ENCODE measurements around the gene SKI. TPM values are rescaled to one million over a fixed set of nuclear protein-coding genes. Genes with fewer than 3 reads are reported as not detected.

SKI gene
- polyA plus RNA-seq: 46.1 TPM
- long read RNA-seq, donor 1, full-length matches to known transcripts: 3 of 3 reads
- long read RNA-seq, donor 1, partial matches to known transcripts: 0 of 3 reads
- long read RNA-seq, donor 1, other reads (novel, unspliced or antisense): 0 of 3 reads
- long read RNA-seq, donor 2, full-length matches to known transcripts: 5 of 26 reads
- long read RNA-seq, donor 2, partial matches to known transcripts: 21 of 26 reads
- long read RNA-seq, donor 2, other reads (novel, unspliced or antisense): 0 of 26 reads
- long read RNA-seq, donor 3: 0 reads
- long read RNA-seq, donor 4: 0 reads
- long read RNA-seq, donor 5, full-length matches to known transcripts: 2 of 2 reads
- long read RNA-seq, donor 5, partial matches to known transcripts: 0 of 2 reads
- long read RNA-seq, donor 5, other reads (novel, unspliced or antisense): 0 of 2 reads
- long read RNA-seq, donor 6, full-length matches to known transcripts: 5 of 12 reads
- long read RNA-seq, donor 6, partial matches to known transcripts: 7 of 12 reads
- long read RNA-seq, donor 6, other reads (novel, unspliced or antisense): 0 of 12 reads
- long read RNA-seq, donor 7, full-length matches to known transcripts: 1 of 1 reads
- long read RNA-seq, donor 7, partial matches to known transcripts: 0 of 1 reads
- long read RNA-seq, donor 7, other reads (novel, unspliced or antisense): 0 of 1 reads
- long read RNA-seq, donor 8, full-length matches to known transcripts: 4 of 12 reads
- long read RNA-seq, donor 8, partial matches to known transcripts: 8 of 12 reads
- long read RNA-seq, donor 8, other reads (novel, unspliced or antisense): 0 of 12 reads
- long read RNA-seq, donor 9, full-length matches to known transcripts: 2 of 2 reads
- long read RNA-seq, donor 9, partial matches to known transcripts: 0 of 2 reads
- long read RNA-seq, donor 9, other reads (novel, unspliced or antisense): 0 of 2 reads
- long read RNA-seq, donor 10, full-length matches to known transcripts: 2 of 13 reads
- long read RNA-seq, donor 10, partial matches to known transcripts: 11 of 13 reads
- long read RNA-seq, donor 10, other reads (novel, unspliced or antisense): 0 of 13 reads
- long read RNA-seq, donor 11: 0 reads

- Histone ChIP-seq H3K4me1 (ENCODE audit: control insufficient read depth, insufficient read depth, low read length) (peaks cover 18% of the 10 kb centered on the region), H3K4me3 (ENCODE audit: low read length) (peak within 1 kb of the TSS; percentile 78), H3K36me3 (ENCODE audit: control insufficient read depth, insufficient read depth, low read length) (no peaks in the 10 kb centered on the region), H3K27me3 (ENCODE audit: control insufficient read depth, insufficient read depth, low read length) (no peaks in the 10 kb centered on the region), H3K9me3 (ENCODE audit: control insufficient read depth, low read depth, low read length) (no peaks in the 10 kb centered on the region), H3K27ac (ENCODE audit: low read length) (peak within 1 kb of the TSS; percentile 96)
- no CpG with 5 or more reads among the region's 100 CpGs for WGBS (ENCODE audit: insufficient coverage, low lambda C conversion rate)
- no peak for DNase-seq
Observed at GRCh38 chr1:2228157-2228594, at the start of gene SKI. SKI (plus strand) TSS chr1:2228319; CDS start chr1:2228767, 448 bp downstream.

GRCh38 chr1:2178875-2179274 is 49.2 kb upstream of the SKI start:
- Histone ChIP-seq H3K4me1 (ENCODE audit: control insufficient read depth, insufficient read depth, low read length) (peaks cover 2% of the 10 kb centered on the region), H3K4me3 (ENCODE audit: low read length) (no peak overlapping the region), H3K9me3 (ENCODE audit: control insufficient read depth, low read depth, low read length) (no peaks in the 10 kb centered on the region), H3K36me3 (ENCODE audit: control insufficient read depth, insufficient read depth, low read length) (peaks cover 81% of the 10 kb centered on the region), H3K27me3 (ENCODE audit: control insufficient read depth, insufficient read depth, low read length) (no peaks in the 10 kb centered on the region), H3K27ac (ENCODE audit: low read length) (no peak overlapping the region)
- WGBS (ENCODE audit: insufficient coverage, low lambda C conversion rate): no CpG with 5 or more reads among the region's 16 CpGs
- DNase-seq: no peak

GRCh38 chr1:2179283-2180013 is 48.7 kb upstream of the SKI start:
- H3K4me3 ChIP-seq (ENCODE audit: low read length): no peak overlapping the region
- no peaks in the 10 kb centered on the region for H3K9me3 ChIP-seq (ENCODE audit: control insufficient read depth, low read depth, low read length)
- DNase-seq: no peak
- H3K36me3 ChIP-seq (ENCODE audit: control insufficient read depth, insufficient read depth, low read length): peaks cover 81% of the 10 kb centered on the region
- H3K4me1 ChIP-seq (ENCODE audit: control insufficient read depth, insufficient read depth, low read length): peaks cover under 1% of the 10 kb centered on the region
- no peak overlapping the region for H3K27ac ChIP-seq (ENCODE audit: low read length)
- 100% methylated on average over 2 of the region's 28 CpGs for WGBS (ENCODE audit: insufficient coverage, low lambda C conversion rate)
- no peaks in the 10 kb centered on the region for H3K27me3 ChIP-seq (ENCODE audit: control insufficient read depth, insufficient read depth, low read length)

GRCh38 chr1:2180297-2181245 is 47.5 kb upstream of the SKI start:
- 85% methylated on average over 4 of the region's 58 CpGs for WGBS (ENCODE audit: insufficient coverage, low lambda C conversion rate)
- DNase-seq: no peak
- peaks cover 84% of the 10 kb centered on the region for H3K36me3 ChIP-seq (ENCODE audit: control insufficient read depth, insufficient read depth, low read length)

GRCh38 chr1:2181271-2181670 is 46.8 kb upstream of the SKI start:
- WGBS (ENCODE audit: insufficient coverage, low lambda C conversion rate): no CpG with 5 or more reads among the region's 14 CpGs
- peaks cover 82% of the 10 kb centered on the region for H3K36me3 ChIP-seq (ENCODE audit: control insufficient read depth, insufficient read depth, low read length)

More at GRCh38 chr1:2180297-2181245, 47.5 kb upstream of the SKI start:
- Histone ChIP-seq H3K27ac (ENCODE audit: low read length) (no peak overlapping the region), H3K4me3 (ENCODE audit: low read length) (no peak overlapping the region), H3K9me3 (ENCODE audit: control insufficient read depth, low read depth, low read length) (no peaks in the 10 kb centered on the region), H3K4me1 (ENCODE audit: control insufficient read depth, insufficient read depth, low read length) (no peaks in the 10 kb centered on the region), H3K27me3 (ENCODE audit: control insufficient read depth, insufficient read depth, low read length) (no peaks in the 10 kb centered on the region)

GRCh38 chr1:2181752-2182151 is 46.4 kb upstream of the SKI start:
- no CpG with 5 or more reads among the region's 11 CpGs for WGBS (ENCODE audit: insufficient coverage, low lambda C conversion rate)
- Histone ChIP-seq H3K4me3 (ENCODE audit: low read length) (no peak overlapping the region), H3K27me3 (ENCODE audit: control insufficient read depth, insufficient read depth, low read length) (no peaks in the 10 kb centered on the region), H3K9me3 (ENCODE audit: control insufficient read depth, low read depth, low read length) (no peaks in the 10 kb centered on the region), H3K27ac (ENCODE audit: low read length) (no peak overlapping the region), H3K4me1 (ENCODE audit: control insufficient read depth, insufficient read depth, low read length) (no peaks in the 10 kb centered on the region), H3K36me3 (ENCODE audit: control insufficient read depth, insufficient read depth, low read length) (peaks cover 82% of the 10 kb centered on the region)
- DNase-seq: no peak

More at GRCh38 chr1:2181271-2181670, 46.8 kb upstream of the SKI start:
- H3K9me3 ChIP-seq (ENCODE audit: control insufficient read depth, low read depth, low read length): no peaks in the 10 kb centered on the region
- no peak overlapping the region for H3K27ac ChIP-seq (ENCODE audit: low read length)
- no peaks in the 10 kb centered on the region for H3K4me1 ChIP-seq (ENCODE audit: control insufficient read depth, insufficient read depth, low read length)
- no peaks in the 10 kb centered on the region for H3K27me3 ChIP-seq (ENCODE audit: control insufficient read depth, insufficient read depth, low read length)
- no peak overlapping the region for H3K4me3 ChIP-seq (ENCODE audit: low read length)
- no peak for DNase-seq

GRCh38 chr1:2182376-2182775 is 45.7 kb upstream of the SKI start:
- no CpG with 5 or more reads among the region's 13 CpGs for WGBS (ENCODE audit: insufficient coverage, low lambda C conversion rate)
- Histone ChIP-seq H3K36me3 (ENCODE audit: control insufficient read depth, insufficient read depth, low read length) (peaks cover 77% of the 10 kb centered on the region), H3K27ac (ENCODE audit: low read length) (no peak overlapping the region), H3K4me1 (ENCODE audit: control insufficient read depth, insufficient read depth, low read length) (peaks cover under 1% of the 10 kb centered on the region), H3K27me3 (ENCODE audit: control insufficient read depth, insufficient read depth, low read length) (no peaks in the 10 kb centered on the region), H3K9me3 (ENCODE audit: control insufficient read depth, low read depth, low read length) (no peaks in the 10 kb centered on the region), H3K4me3 (ENCODE audit: low read length) (no peak overlapping the region)
- no peak for DNase-seq

- no CpG with 5 or more reads among the region's 15 CpGs for WGBS (ENCODE audit: insufficient coverage, low lambda C conversion rate)
- H3K9me3 ChIP-seq (ENCODE audit: control insufficient read depth, low read depth, low read length): peaks cover 4% of the 10 kb centered on the region
- no peaks in the 10 kb centered on the region for H3K27me3 ChIP-seq (ENCODE audit: control insufficient read depth, insufficient read depth, low read length)
- no peak overlapping the region for H3K4me3 ChIP-seq (ENCODE audit: low read length)
- H3K27ac ChIP-seq (ENCODE audit: low read length): no peak overlapping the region
- no peak for DNase-seq
- peaks cover 64% of the 10 kb centered on the region for H3K36me3 ChIP-seq (ENCODE audit: control insufficient read depth, insufficient read depth, low read length)
- peaks cover 5% of the 10 kb centered on the region for H3K4me1 ChIP-seq (ENCODE audit: control insufficient read depth, insufficient read depth, low read length)
Observed at GRCh38 chr1:2183937-2184334, 44.2 kb upstream of the SKI start.

GRCh38 chr1:2184531-2184930 is 43.6 kb upstream of the SKI start:
- Histone ChIP-seq H3K36me3 (ENCODE audit: control insufficient read depth, insufficient read depth, low read length) (peaks cover 59% of the 10 kb centered on the region), H3K27me3 (ENCODE audit: control insufficient read depth, insufficient read depth, low read length) (no peaks in the 10 kb centered on the region), H3K9me3 (ENCODE audit: control insufficient read depth, low read depth, low read length) (peaks cover 7% of the 10 kb centered on the region), H3K4me1 (ENCODE audit: control insufficient read depth, insufficient read depth, low read length) (peaks cover 10% of the 10 kb centered on the region), H3K27ac (ENCODE audit: low read length) (no peak overlapping the region), H3K4me3 (ENCODE audit: low read length) (no peak overlapping the region)
- WGBS (ENCODE audit: insufficient coverage, low lambda C conversion rate): no CpG with 5 or more reads among the region's 18 CpGs
- DNase-seq: no peak
